KMS-11 (cell line): ENCODE measurements around the gene MT1X.

Experiments used
- H2AFZ ChIP-seq: fragments of 200-600 bp; sonication (generic); 2 replicates; pipeline ENCODE4 v1.6.1; 2016; ENCODE audit warnings: antibody characterized with exemption, mixed run types, low read depth
- H3K27ac ChIP-seq: fragments of 200-600 bp; sonication (generic); 2 replicates; pipeline ENCODE4 v1.6.1; 2016; ENCODE audit warnings: mild to moderate bottlenecking, mixed run types
- H3K27me3 ChIP-seq: fragments of 200-600 bp; sonication (generic); 2 replicates; pipeline ENCODE4 v1.6.1; 2017; ENCODE audit warnings: mild to moderate bottlenecking, low read depth, mixed run types, moderate library complexity; ENCODE audit not compliant: insufficient read depth
- H3K36me3 ChIP-seq: fragments of 200-600 bp; sonication (generic); 2 replicates; pipeline ENCODE4 v1.6.1; 2017; ENCODE audit warnings: mild to moderate bottlenecking, mixed run types; ENCODE audit not compliant: insufficient read depth
- H3K4me1 ChIP-seq: fragments of 200-600 bp; sonication (generic); 2 replicates; pipeline ENCODE4 v1.6.1; 2016; ENCODE audit warnings: mild to moderate bottlenecking, low read depth, mixed run types; ENCODE audit not compliant: poor library complexity, severe bottlenecking
- H3K4me2 ChIP-seq: fragments of 200-600 bp; sonication (generic); 2 replicates; pipeline ENCODE4 v1.7.0; 2016; ENCODE audit warnings: mild to moderate bottlenecking, mixed run types
- H3K4me3 ChIP-seq: fragments of 200-600 bp; sonication (generic); IDR thresholded peaks from 2 replicates; pipeline ENCODE4 v1.6.1; 2017; ENCODE audit warnings: low read depth, low read length, mixed read lengths; ENCODE audit not compliant: insufficient read depth
- H3K79me2 ChIP-seq: fragments of 200-600 bp; sonication (generic); 2 replicates; pipeline ENCODE4 v1.6.1; 2016; ENCODE audit warnings: low read depth, mixed run types; ENCODE audit not compliant: insufficient read depth
- H3K9ac ChIP-seq: fragments of 200-600 bp; sonication (generic); 2 replicates; pipeline ENCODE4 v1.6.1; 2016; ENCODE audit warnings: mild to moderate bottlenecking, mixed run types
- H4K20me1 ChIP-seq: fragments of 200-600 bp; sonication (generic); 2 replicates; pipeline ENCODE4 v1.6.1; 2016; ENCODE audit warnings: mild to moderate bottlenecking, mixed run types; ENCODE audit not compliant: insufficient read depth
- CTCF ChIP-seq: fragments of 200-600 bp; sonication (generic); conservative IDR thresholded peaks from 2 replicates; pipeline ENCODE4 v1.6.1; 2017; ENCODE audit warnings: low read depth, mild to moderate bottlenecking, antibody characterized with exemption, low read length, moderate library complexity, mixed read lengths

Gene MT1X

GRCh38 chr16:56697456-56698155 lies 15.3 kb downstream of the MT1X start:
- Histone ChIP-seq H3K36me3 (no peaks in the 10 kb centered on the region), H3K4me3 (no peak overlapping the region), H3K4me1 (peaks cover 5% of the 10 kb centered on the region), H3K27ac (no peak overlapping the region), H3K27me3 (no peaks in the 10 kb centered on the region), H2AFZ (no peak overlapping the region), H3K4me2 (no peak overlapping the region), H3K79me2 (no peaks in the 10 kb centered on the region), H4K20me1 (no peaks in the 10 kb centered on the region), H3K9ac (no peak overlapping the region)
- TF ChIP-seq CTCF: no peak

- Histone ChIP-seq H3K27me3 (no peaks in the 10 kb centered on the region), H3K27ac (no peak overlapping the region), H3K9ac (no peak overlapping the region), H2AFZ (no peak overlapping the region), H3K36me3 (no peaks in the 10 kb centered on the region), H4K20me1 (no peaks in the 10 kb centered on the region), H3K4me2 (no peak overlapping the region), H3K4me3 (no peak overlapping the region), H3K79me2 (no peaks in the 10 kb centered on the region), H3K4me1 (peaks cover 6% of the 10 kb centered on the region)
- TF ChIP-seq CTCF: no peak
Measured at GRCh38 chr16:56700195-56700594, 17.9 kb downstream of the MT1X start.

- Histone ChIP-seq H4K20me1 (no peaks in the 10 kb centered on the region), H3K27ac (no peak overlapping the region), H3K79me2 (no peaks in the 10 kb centered on the region), H3K36me3 (no peaks in the 10 kb centered on the region), H3K4me3 (no peak overlapping the region), H3K4me2 (no peak overlapping the region), H3K27me3 (no peaks in the 10 kb centered on the region), H3K9ac (no peak overlapping the region), H3K4me1 (peaks cover 6% of the 10 kb centered on the region), H2AFZ (no peak overlapping the region)
- no peak for TF ChIP-seq CTCF
Measured at GRCh38 chr16:56700631-56701030, 18.4 kb downstream of the MT1X start.

- peaks cover 6% of the 10 kb centered on the region for H3K4me1 ChIP-seq
- H3K4me3 ChIP-seq: no peak overlapping the region
- no peaks in the 10 kb centered on the region for H3K36me3 ChIP-seq
- H3K4me2 ChIP-seq: no peak overlapping the region
- H4K20me1 ChIP-seq: no peaks in the 10 kb centered on the region
- no peak overlapping the region for H3K27ac ChIP-seq
- no peak for TF ChIP-seq CTCF
- H2AFZ ChIP-seq: peak overlapping the region; percentile 47; the same call in 1 of the 2 replicates
- no peak overlapping the region for H3K9ac ChIP-seq
- H3K27me3 ChIP-seq: no peaks in the 10 kb centered on the region
- no peaks in the 10 kb centered on the region for H3K79me2 ChIP-seq
Measured at GRCh38 chr16:56701534-56701933, 19.3 kb downstream of the MT1X start.
